HCT116 (cell line): ENCODE data around the gene ZSCAN5A.

Source experiments
- EZH2 ChIP-seq: fragments of 200-600 bp; sonication (generic); IDR thresholded peaks from 2 replicates; pipeline ENCODE4 v1.6.1; 2017; ENCODE audit warnings: antibody characterized with exemption, mixed run types
- POLR2A ChIP-seq: IDR thresholded peaks from 2 replicates; pipeline ENCODE4 v1.7.0; 2011; ENCODE audit warnings: borderline replicate concordance; ENCODE audit not compliant: insufficient read depth, insufficient read length; ENCODE audit errors: extremely low read depth
- POLR2AphosphoS5 ChIP-seq: IDR thresholded peaks from 2 replicates; pipeline ENCODE4 v1.6.1; 2011; ENCODE audit warnings: mild to moderate bottlenecking, low read depth, low read length, moderate library complexity
- RAD21 ChIP-seq: IDR thresholded peaks from 2 replicates; pipeline ENCODE4 v1.6.1; 2012; ENCODE audit warnings: low read depth, mild to moderate bottlenecking
- ZNF274 ChIP-seq: fragments of 200-500 bp; sonication (Bioruptor generic); IDR thresholded peaks from 2 replicates; pipeline ENCODE4 v1.6.1; 2014; ENCODE audit warnings: mild to moderate bottlenecking, low read depth, low read length, inconsistent platforms

GRCh38 chr19:56351208-56351607 lies 36.6 kb upstream of the ZSCAN5A start:
- no peak for TF ChIP-seq POLR2AphosphoS5
- TF ChIP-seq POLR2A, result no peak
- TF ChIP-seq ZNF274, result no peak
- TF ChIP-seq EZH2, result no peak
- TF ChIP-seq RAD21, result no peak
